Measurements from ENCODE around the gene LRRC71. TPM values are rescaled to one million over a fixed set of nuclear protein-coding genes. Genes with fewer than 3 reads are reported as not detected.

The LRRC71 gene
- total and polyA plus RNA-seq, 2 of the 13 experiments (the other 11 are each of a cell fraction or from before 2014, with no cell fraction given): not detected

DNA sequence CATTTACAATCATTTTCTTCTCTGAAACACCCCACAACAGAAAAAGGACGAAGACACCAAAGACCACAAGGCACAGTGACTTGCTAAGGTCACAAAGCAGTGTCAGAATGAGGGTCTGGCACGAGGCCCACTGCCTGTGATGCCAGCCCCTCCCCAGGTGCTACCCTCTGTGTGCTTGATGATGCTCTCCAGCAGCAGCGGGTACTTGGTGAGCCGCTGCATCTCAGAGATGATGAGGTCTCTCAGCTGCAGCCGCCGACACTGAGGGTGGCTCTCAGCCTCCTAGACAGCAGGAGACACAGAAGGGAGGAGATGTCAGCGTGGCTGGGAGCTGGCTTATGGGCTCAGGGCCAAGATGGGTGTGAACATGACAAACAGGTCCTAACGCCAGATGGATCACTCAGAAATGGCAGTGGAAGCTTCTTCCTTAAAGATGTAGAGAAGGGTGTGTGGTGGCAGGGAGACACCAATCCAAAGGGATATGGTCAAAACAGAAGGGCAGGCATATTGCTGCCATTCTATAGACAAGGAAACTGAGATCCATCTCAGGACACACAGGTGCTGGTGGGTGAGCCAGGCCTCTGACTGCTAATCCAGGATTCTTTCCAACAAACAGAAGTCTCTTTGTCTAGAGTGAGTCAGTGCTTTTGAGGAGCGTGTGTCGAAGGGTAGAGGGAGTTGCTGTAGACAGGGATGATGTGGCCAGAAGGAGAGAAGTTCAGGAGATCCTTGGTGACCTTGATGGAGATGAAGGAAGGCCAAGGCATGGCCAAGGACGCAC, 25.6 kb downstream of the LRRC71 start (continued):
- TF ChIP-seq SRF (IDR thresholded peaks at IDR 0.05; ENCODE audit: low read depth, low read length) (no peak), NRL (CRISPR knock-in tag; IDR thresholded peaks at IDR 0.05; ENCODE audit: borderline replicate concordance) (no peak), SMC3 (IDR thresholded peaks at IDR 0.05; ENCODE audit: low read length) (no peak), ZNF761 (CRISPR knock-in tag; conservative IDR thresholded peaks at IDR 0.05) (no peak)

DNA sequence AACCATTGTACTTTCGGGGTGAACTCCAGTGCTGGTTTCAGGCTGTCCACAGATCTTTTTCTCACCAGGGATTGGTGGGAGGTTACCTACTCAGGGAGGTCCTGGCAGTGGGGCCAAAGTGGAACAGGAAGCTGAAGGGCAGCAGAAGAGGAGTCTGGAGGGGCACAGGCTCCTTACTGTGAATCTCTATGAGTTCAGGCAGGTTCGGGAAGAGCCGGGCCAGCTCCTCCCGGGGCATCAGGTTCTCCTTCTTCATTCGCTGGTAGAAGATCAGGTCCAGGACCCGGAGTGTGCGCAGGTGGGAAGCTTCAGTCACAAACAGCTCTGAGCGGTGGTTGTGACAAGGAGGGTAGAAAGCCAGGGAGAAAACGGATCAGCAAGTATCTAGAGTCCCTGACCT, 26.7 kb downstream of the LRRC71 start:
- no peak overlapping the region for H3K4me2 ChIP-seq (ENCODE audit: low read depth, low read length)
- no peak overlapping the region for H3K9ac ChIP-seq (ENCODE audit: insufficient read depth, low read depth, low read length)
- DNase-seq (ENCODE audit: low spot score) (no peak), FAIRE-seq (no peak), ATAC-seq (no peak)
- WGBS (ENCODE audit: low lambda C conversion rate): 98% methylated on average over 9 of the region's 9 CpGs
- no peaks in the 10 kb centered on the region for H3K79me2 ChIP-seq (ENCODE audit: insufficient read depth, low read length)
- ChIA-PET POLR2A (no interaction called here), CTCF (ENCODE audit: low intra/inter-chr PET ratio, low total read pairs) (no interaction called here)
- peaks cover 25 to 76% of the 10 kb centered on the region in 2 experiments for H3K36me3 ChIP-seq (replicated peaks in 1 of 2; ENCODE audit: control insufficient read depth in 1 of 2, insufficient read depth in 2 of 2, low read length in 2 of 2)
- in situ Hi-C loops (cut with HindIII; ENCODE audit: extremely low pct_ligation_motif_present, low pct_unique_long_range_greater_than_20kb) (no loop called here), intact Hi-C loops (cut with micrococcal nuclease; ENCODE audit: unreplicated experiment) (no loop called here)
- H3K9me3 ChIP-seq (ENCODE audit: low read length): no peaks in the 10 kb centered on the region
- BruUV-seq (replicated peaks): no TSS peak
- no peak overlapping the region for H2AFZ ChIP-seq (ENCODE audit: low read length)
- H4K20me1 ChIP-seq (ENCODE audit: insufficient read depth, low read length): no peaks in the 10 kb centered on the region
- H3K4me1 ChIP-seq (ENCODE audit: insufficient read depth, low read length): no peaks in the 10 kb centered on the region
- H3K4me3 ChIP-seq (replicated peaks in 1 of 3; ENCODE audit: insufficient read depth in 1 of 3, low read depth in 2 of 3, low read length in 3 of 3): no peak overlapping the region
- no peak overlapping the region for H3K27ac ChIP-seq (ENCODE audit: extremely low read length, insufficient read depth, low read length)
- H3K27me3 ChIP-seq (ENCODE audit: control insufficient read depth in 1 of 2, insufficient read depth in 2 of 2, low read length in 2 of 2): no peaks in the 10 kb centered on the region
- TF ChIP-seq NFE2 (CRISPR knock-in tag; IDR thresholded peaks at IDR 0.05): no peak
- no peak for TF ChIP-seq ZNF232 (CRISPR knock-in tag; IDR thresholded peaks at IDR 0.05; ENCODE audit: borderline replicate concordance)
- TF ChIP-seq ZFP36L1 (CRISPR knock-in tag; IDR thresholded peaks at IDR 0.05): no peak
- TF ChIP-seq, protein P1, sequence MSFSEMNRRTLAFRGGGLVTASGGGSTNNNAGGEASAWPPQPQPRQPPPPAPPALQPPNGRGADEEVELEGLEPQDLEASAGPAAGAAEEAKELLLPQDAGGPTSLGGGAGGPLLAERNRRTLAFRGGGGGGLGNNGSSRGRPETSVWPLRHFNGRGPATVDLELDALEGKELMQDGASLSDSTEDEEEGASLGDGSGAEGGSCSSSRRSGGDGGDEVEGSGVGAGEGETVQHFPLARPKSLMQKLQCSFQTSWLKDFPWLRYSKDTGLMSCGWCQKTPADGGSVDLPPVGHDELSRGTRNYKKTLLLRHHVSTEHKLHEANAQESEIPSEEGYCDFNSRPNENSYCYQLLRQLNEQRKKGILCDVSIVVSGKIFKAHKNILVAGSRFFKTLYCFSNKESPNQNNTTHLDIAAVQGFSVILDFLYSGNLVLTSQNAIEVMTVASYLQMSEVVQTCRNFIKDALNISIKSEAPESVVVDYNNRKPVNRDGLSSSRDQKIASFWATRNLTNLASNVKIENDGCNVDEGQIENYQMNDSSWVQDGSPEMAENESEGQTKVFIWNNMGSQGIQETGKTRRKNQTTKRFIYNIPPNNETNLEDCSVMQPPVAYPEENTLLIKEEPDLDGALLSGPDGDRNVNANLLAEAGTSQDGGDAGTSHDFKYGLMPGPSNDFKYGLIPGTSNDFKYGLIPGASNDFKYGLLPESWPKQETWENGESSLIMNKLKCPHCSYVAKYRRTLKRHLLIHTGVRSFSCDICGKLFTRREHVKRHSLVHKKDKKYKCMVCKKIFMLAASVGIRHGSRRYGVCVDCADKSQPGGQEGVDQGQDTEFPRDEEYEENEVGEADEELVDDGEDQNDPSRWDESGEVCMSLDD (CRISPR knock-in tag; IDR thresholded peaks at IDR 0.05; ENCODE audit: borderline replicate concordance): no peak
- TF ChIP-seq ZFYVE20 (CRISPR knock-in tag; IDR thresholded peaks at IDR 0.05; ENCODE audit: borderline replicate concordance, low read depth): no peak
- no peak for TF ChIP-seq IKZF1 (IDR thresholded peaks at IDR 0.05)
- TF ChIP-seq, protein P2, sequence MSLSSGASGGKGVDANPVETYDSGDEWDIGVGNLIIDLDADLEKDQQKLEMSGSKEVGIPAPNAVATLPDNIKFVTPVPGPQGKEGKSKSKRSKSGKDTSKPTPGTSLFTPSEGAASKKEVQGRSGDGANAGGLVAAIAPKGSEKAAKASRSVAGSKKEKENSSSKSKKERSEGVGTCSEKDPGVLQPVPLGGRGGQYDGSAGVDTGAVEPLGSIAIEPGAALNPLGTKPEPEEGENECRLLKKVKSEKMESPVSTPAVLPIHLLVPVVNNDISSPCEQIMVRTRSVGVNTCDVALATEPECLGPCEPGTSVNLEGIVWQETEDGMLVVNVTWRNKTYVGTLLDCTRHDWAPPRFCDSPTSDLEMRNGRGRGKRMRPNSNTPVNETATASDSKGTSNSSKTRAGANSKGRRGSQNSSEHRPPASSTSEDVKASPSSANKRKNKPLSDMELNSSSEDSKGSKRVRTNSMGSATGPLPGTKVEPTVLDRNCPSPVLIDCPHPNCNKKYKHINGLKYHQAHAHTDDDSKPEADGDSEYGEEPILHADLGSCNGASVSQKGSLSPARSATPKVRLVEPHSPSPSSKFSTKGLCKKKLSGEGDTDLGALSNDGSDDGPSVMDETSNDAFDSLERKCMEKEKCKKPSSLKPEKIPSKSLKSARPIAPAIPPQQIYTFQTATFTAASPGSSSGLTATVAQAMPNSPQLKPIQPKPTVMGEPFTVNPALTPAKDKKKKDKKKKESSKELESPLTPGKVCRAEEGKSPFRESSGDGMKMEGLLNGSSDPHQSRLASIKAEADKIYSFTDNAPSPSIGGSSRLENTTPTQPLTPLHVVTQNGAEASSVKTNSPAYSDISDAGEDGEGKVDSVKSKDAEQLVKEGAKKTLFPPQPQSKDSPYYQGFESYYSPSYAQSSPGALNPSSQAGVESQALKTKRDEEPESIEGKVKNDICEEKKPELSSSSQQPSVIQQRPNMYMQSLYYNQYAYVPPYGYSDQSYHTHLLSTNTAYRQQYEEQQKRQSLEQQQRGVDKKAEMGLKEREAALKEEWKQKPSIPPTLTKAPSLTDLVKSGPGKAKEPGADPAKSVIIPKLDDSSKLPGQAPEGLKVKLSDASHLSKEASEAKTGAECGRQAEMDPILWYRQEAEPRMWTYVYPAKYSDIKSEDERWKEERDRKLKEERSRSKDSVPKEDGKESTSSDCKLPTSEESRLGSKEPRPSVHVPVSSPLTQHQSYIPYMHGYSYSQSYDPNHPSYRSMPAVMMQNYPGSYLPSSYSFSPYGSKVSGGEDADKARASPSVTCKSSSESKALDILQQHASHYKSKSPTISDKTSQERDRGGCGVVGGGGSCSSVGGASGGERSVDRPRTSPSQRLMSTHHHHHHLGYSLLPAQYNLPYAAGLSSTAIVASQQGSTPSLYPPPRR (CRISPR knock-in tag; IDR thresholded peaks at IDR 0.05; ENCODE audit: borderline replicate concordance): no peak
- no peak for TF ChIP-seq ZNF589 (CRISPR knock-in tag; conservative IDR thresholded peaks at IDR 0.05)
- no peak for TF ChIP-seq PPARG (CRISPR knock-in tag; conservative IDR thresholded peaks at IDR 0.05)
- no peak for TF ChIP-seq ISX (CRISPR knock-in tag; conservative IDR thresholded peaks at IDR 0.05)
- no peak for TF ChIP-seq SYNCRIP (IDR thresholded peaks at IDR 0.05; ENCODE audit: insufficient read depth, low read depth, low read length)
- TF ChIP-seq, protein P3, sequence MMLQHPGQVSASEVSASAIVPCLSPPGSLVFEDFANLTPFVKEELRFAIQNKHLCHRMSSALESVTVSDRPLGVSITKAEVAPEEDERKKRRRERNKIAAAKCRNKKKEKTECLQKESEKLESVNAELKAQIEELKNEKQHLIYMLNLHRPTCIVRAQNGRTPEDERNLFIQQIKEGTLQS (CRISPR knock-in tag; IDR thresholded peaks at IDR 0.05): no peak

Data from HepG2 (cell line).